K562 (cell line): Measurements from ENCODE around the gene SOX6. TPM values are rescaled to one million over a fixed set of nuclear protein-coding genes. Genes with fewer than 3 reads are reported as not detected.

Experiments
- ATAC-seq: fragments of 200-7000 bp; cut with Tn5 transposase; 3 replicates; pipeline ENCODE4 v1.9.1; 2020; ENCODE audit warnings: moderate library complexity
- BruUV-seq: library from RNA; stranded (reverse); fragments of 400-500 nt; replicated peaks from 2 replicates; lab custom pipeline; 2021; lab: Mats Ljungman, UMichigan
- CTCF ChIA-PET: fragments of 300-600 bp; formaldehyde crosslinking; extraction: SDS; loops from one replicate; lab custom pipeline; 2021; ENCODE audit warnings: low intra/inter-chr PET ratio; lab: Yijun Ruan, JAX
- POLR2A ChIA-PET: fragments of 300-600, 350-650 bp; sonication (Branson Sonifier 250); formaldehyde crosslinking; extraction: SDS; loops from one replicate; lab custom pipeline; 2021; ENCODE audit warnings: antibody characterized with exemption, inconsistent platforms; lab: Yijun Ruan, JAX
- DNase-seq, 4 experiments: peaks; one replicate each; pipeline versions ENCODE4 v3.0.0 to v3.0.0-alpha.2; 2011 to 2018; ENCODE audit warnings: low spot score in 3 of 4, mixed read lengths in 3 of 4; ENCODE audit errors: extremely low read depth in 1 of 4
- FAIRE-seq: peaks from 2 replicates; lab custom pipeline; 2011; peaks lifted over from hg19 to GRCh38; lab: Jason Lieb, UNC
- H2AFZ ChIP-seq: 2 replicates; pipeline ENCODE4 v1.6.0; 2011; ENCODE audit warnings: low read depth, low read length, control low read depth, inconsistent platforms
- H3K27ac ChIP-seq: fragments of 200-600 bp; 3 replicates; pipeline ENCODE4 v1.8.0; 2011; ENCODE audit warnings: low read depth, mild to moderate bottlenecking, control low read depth, inconsistent platforms, low read length, moderate library complexity, mixed read lengths; ENCODE audit errors: extremely low read depth
- H3K27me3 ChIP-seq, 2 experiments: fragments of 300-600 bp in 1 of 2; 2 replicates in 1 of 2; 3 replicates in 1 of 2; pipeline versions ENCODE4 v1.6.0 to v1.8.0; 2011; ENCODE audit warnings: inconsistent platforms in 2 of 2, low read length in 2 of 2, mild to moderate bottlenecking in 1 of 2, mixed read lengths in 1 of 2, moderate library complexity in 1 of 2; ENCODE audit not compliant: control insufficient read depth in 2 of 2, insufficient read depth in 2 of 2
- H3K36me3 ChIP-seq: fragments of 300-600 bp; 3 replicates; pipeline ENCODE4 v1.8.0; 2011; ENCODE audit warnings: mild to moderate bottlenecking, low read length, inconsistent platforms; ENCODE audit not compliant: control insufficient read depth, insufficient read depth
- H3K4me1 ChIP-seq, 2 experiments: fragments of 200-600 bp in 1 of 2; replicated peaks in 1 of 2; 2 replicates in 1 of 2; 3 replicates in 1 of 2; pipeline versions ENCODE4 v1.5.1 to v1.8.0; 2011; ENCODE audit warnings: inconsistent platforms in 2 of 2, low read length in 2 of 2, mild to moderate bottlenecking in 1 of 2, mixed read lengths in 1 of 2, moderate library complexity in 1 of 2; ENCODE audit not compliant: control insufficient read depth in 2 of 2, insufficient read depth in 2 of 2
- H3K4me2 ChIP-seq: 2 replicates; pipeline ENCODE4 v1.6.1; 2011; ENCODE audit warnings: low read length, control low read depth, inconsistent platforms, mixed read lengths; ENCODE audit not compliant: insufficient read depth
- H3K4me3 ChIP-seq: fragments of 200-600 bp; sonication (generic), shearing (Covaris generic); 2 replicates; pipeline ENCODE4 v1.5.1; 2016; ENCODE audit warnings: control low read depth, inconsistent platforms
- H3K79me2 ChIP-seq: fragments of 200-600 bp; 3 replicates; pipeline ENCODE4 v1.8.0; 2011; ENCODE audit warnings: low read length, inconsistent platforms; ENCODE audit not compliant: control insufficient read depth, insufficient read depth
- H3K9ac ChIP-seq, 2 experiments: 2 replicates each; pipeline versions ENCODE4 v1.6.0 to v1.6.1; 2011; ENCODE audit warnings: low read depth in 2 of 2, low read length in 2 of 2, control low read depth in 1 of 2, inconsistent platforms in 1 of 2, mild to moderate bottlenecking in 1 of 2, mixed read lengths in 1 of 2; ENCODE audit not compliant: insufficient read depth in 1 of 2
- H3K9me1 ChIP-seq: one replicate; pipeline ENCODE4 v1.6.0; 2011; ENCODE audit warnings: inconsistent platforms, mild to moderate bottlenecking, low read length, moderate library complexity; ENCODE audit not compliant: control insufficient read depth, insufficient read depth
- H3K9me3 ChIP-seq: replicated peaks from 2 replicates; pipeline ENCODE4 v1.5.1; 2011; ENCODE audit warnings: low read depth, low read length, inconsistent platforms; ENCODE audit not compliant: control insufficient read depth, insufficient read depth
- H4K20me1 ChIP-seq: replicated peaks from 2 replicates; pipeline ENCODE4 v1.6.1; 2011; ENCODE audit warnings: low read length, inconsistent platforms, mixed read lengths; ENCODE audit not compliant: control insufficient read depth, insufficient read depth
- ARNT ChIP-seq, 2 experiments: fragments of 450-650 bp; IDR thresholded peaks; 2 replicates each; pipeline ENCODE4 v1.6.1; 2016; ENCODE audit warnings: mild to moderate bottlenecking in 1 of 2
- ASH1L ChIP-seq: fragments of 450-650 bp; IDR thresholded peaks from 2 replicates; pipeline ENCODE4 v1.6.1; 2018; ENCODE audit warnings: borderline replicate concordance, mild to moderate bottlenecking, low read depth; ENCODE audit not compliant: partially characterized antibody
- CBFA2T3 ChIP-seq: fragments of 450-650 bp; IDR thresholded peaks from 2 replicates; pipeline ENCODE4 v1.6.1; 2017
- CTBP1 ChIP-seq: fragments of 450-650 bp; IDR thresholded peaks from 2 replicates; pipeline ENCODE4 v1.6.1; 2016; ENCODE audit warnings: borderline replicate concordance
- EGR1 ChIP-seq: fragments of 450-650 bp; conservative IDR thresholded peaks from 2 replicates; pipeline ENCODE4 v1.6.1; 2017; ENCODE audit warnings: mild to moderate bottlenecking
- FOXM1 ChIP-seq, 2 experiments: fragments of 450-650 bp in 1 of 2; sonication (generic) in 1 of 2; formaldehyde crosslinking in 1 of 2; IDR thresholded peaks; 2 replicates each; pipeline versions ENCODE4 v1.6.1 to v1.9.0; 2017 to 2022; ENCODE audit warnings: low read depth in 2 of 2, mild to moderate bottlenecking in 2 of 2, missing genetic modification reagents in 1 of 2, moderate library complexity in 1 of 2
- KHSRP ChIP-seq: fragments of 450-650 bp; IDR thresholded peaks from 2 replicates; pipeline ENCODE4 v1.6.1; 2017
- LARP7 ChIP-seq: fragments of 450-650 bp; IDR thresholded peaks from 2 replicates; pipeline ENCODE4 v1.6.1; 2016
- MTA2 ChIP-seq: fragments of 450-650 bp; IDR thresholded peaks from 2 replicates; pipeline ENCODE4 v1.6.1; 2016; ENCODE audit warnings: low read depth
- NBN ChIP-seq: fragments of 450-650 bp; IDR thresholded peaks from 2 replicates; pipeline ENCODE4 v1.6.1; 2016; ENCODE audit warnings: low read depth, mild to moderate bottlenecking
- RAD21 ChIP-seq, 2 experiments: fragments of 250-450 bp in 1 of 2; fragments of 450-650 bp in 1 of 2; sonication (Bioruptor Pico) in 1 of 2; formaldehyde crosslinking in 1 of 2; IDR thresholded peaks in 1 of 2; conservative IDR thresholded peaks in 1 of 2; 2 replicates each; pipeline versions ENCODE4 v1.4.0 to v1.8.0; 2020 to 2022; ENCODE audit warnings: mild to moderate bottlenecking in 2 of 2, moderate library complexity in 1 of 2
- SMARCB1 ChIP-seq: IDR thresholded peaks from 2 replicates; pipeline ENCODE4 v1.6.1; 2011; ENCODE audit warnings: improper control_type of control experiment, low read depth; ENCODE audit not compliant: insufficient read length
- SMARCC2 ChIP-seq: fragments of 450-650 bp; IDR thresholded peaks from 2 replicates; pipeline ENCODE4 v1.6.1; 2017; ENCODE audit warnings: antibody characterized with exemption, moderate library complexity, mild to moderate bottlenecking, low read depth
- SNAPC5 ChIP-seq: fragments of 250-450 bp; sonication (Bioruptor Pico); IDR thresholded peaks from 2 replicates; pipeline ENCODE4 v1.8.0; 2021; ENCODE audit warnings: moderate library complexity, mild to moderate bottlenecking, inconsistent platforms
- ZC3H4 ChIP-seq: sonication (generic); formaldehyde crosslinking; IDR thresholded peaks from 2 replicates; pipeline ENCODE4 v1.9.0; 2021; ENCODE audit warnings: missing genetic modification reagents, borderline replicate concordance
- ZNF232 ChIP-seq: sonication (generic); formaldehyde crosslinking; IDR thresholded peaks from 2 replicates; pipeline ENCODE4 v1.8.0; 2022; ENCODE audit warnings: mild to moderate bottlenecking, missing genetic modification reagents
- ZNF830 ChIP-seq: fragments of 250-450 bp; sonication (Bioruptor Pico); IDR thresholded peaks from 2 replicates; pipeline ENCODE4 v1.5.0; 2021; ENCODE audit warnings: mild to moderate bottlenecking
- WGBS: fragments of 100-300 bp; shearing (Covaris generic); methylation state at CpG from one replicate; pipeline ENCODE4 v1.1.6; 2016; ENCODE audit warnings: low coverage, mixed read lengths; ENCODE audit not compliant: insufficient coverage; ENCODE audit errors: missing lambda C conversion rate; 5-methylcytosine and 5-hydroxymethylcytosine counted together
- in situ Hi-C: fragments of 300-500 bp; cut with MboI; formaldehyde crosslinking; loops from 4 replicates; pipeline ENCODE4 v1.15.0; 2018; ENCODE audit warnings: inconsistent platforms, mixed read lengths
- intact Hi-C: fragments of 100-400 bp; cut with micrococcal nuclease; formaldehyde crosslinking; loops from 2 replicates; pipeline ENCODE4 v1.14.2; 2022
- polyA plus RNA-seq, 8 experiments: library from polyadenylated mRNA; depleted of rRNA in 4 of 8; stranded (reverse) in 5 of 8; unstranded in 3 of 8; fragments of >200 nt; fragmentation: Nextera tagmentation in 2 of 8; fragmentation: Illumina TruSeq in 1 of 8; extraction: Ambion mirVana in 2 of 8; extraction: Trizol in 1 of 8; gene quantifications; 2 replicates each; pipeline versions ENCODE4 v1.2.1 to v1.2.3, GENCODE V29; 2011 to 2014; ENCODE audit warnings: inconsistent platforms in 1 of 8, missing spikeins in 1 of 8
- total RNA-seq, 7 experiments: library from RNA; depleted of rRNA in 6 of 7; stranded (reverse); fragments of >200 nt in 6 of 7; fragmentation: Illumina TruSeq in 2 of 7; extraction: Trizol in 2 of 7; gene quantifications; 2 replicates each; pipeline versions ENCODE4 v1.2.1 to v1.2.3, GENCODE V29; 2011 to 2021; ENCODE audit warnings: low replicate concordance in 1 of 7

SOX6 gene
- total and polyA plus RNA-seq, 9 of the 15 experiments (the other 6 are each of a cell fraction or from before 2014, with no cell fraction given): 0.89 to 8.7 (median 5.7) TPM

GRCh38 chr11:16095756-16096155 is 260.6 kb downstream of the SOX6 start:
- in situ Hi-C loops (no loop called here), intact Hi-C loops (no loop called here)
- DNase-seq (no peak), ATAC-seq (no peak), FAIRE-seq (no peak)
- no peak overlapping the region for H3K27ac ChIP-seq
- no peaks in the 10 kb centered on the region for H3K9me1 ChIP-seq
- TF ChIP-seq LARP7 (no peak), KHSRP (no peak), ZC3H4 (no peak)
- 7% methylated on average over 1 of the region's 1 CpG for WGBS
- no TSS peak for BruUV-seq
- H3K9me3 ChIP-seq: no peaks in the 10 kb centered on the region
- H3K79me2 ChIP-seq: no peaks in the 10 kb centered on the region
- H3K27me3 ChIP-seq: no peaks in the 10 kb centered on the region
- H3K36me3 ChIP-seq: no peaks in the 10 kb centered on the region
- POLR2A ChIA-PET: interaction anchor here (1.2 kb wide), 1 partner anchor 18 kb away, joined by 3 read pairs; no protein-coding TSS in a partner anchor
- H4K20me1 ChIP-seq: no peaks in the 10 kb centered on the region
- no peak overlapping the region for H3K4me3 ChIP-seq
- H3K9ac ChIP-seq: no peak overlapping the region
- no peak overlapping the region for H3K4me2 ChIP-seq
- CTCF ChIA-PET: no interaction called here
- H2AFZ ChIP-seq: no peak overlapping the region
- H3K4me1 ChIP-seq: peaks cover 0 to 12% of the 10 kb centered on the region in 2 experiments; a peak in 2 of 5 replicates

GRCh38 chr11:16093889-16094653 is 262.3 kb downstream of the SOX6 start:
- no peak overlapping the region for H3K4me3 ChIP-seq
- ChIA-PET CTCF (no interaction called here), POLR2A (interaction anchor here (0.9 to 1.3 kb wide), 3 partner anchors 12 to 20 kb away, joined by 3 read pairs; no protein-coding TSS in a partner anchor)
- ATAC-seq (peak; percentile 89), FAIRE-seq (peak; percentile 89), DNase-seq (peak; percentile 11 to 75 (median 42))
- no peaks in the 10 kb centered on the region for H3K9me3 ChIP-seq
- H3K36me3 ChIP-seq: no peaks in the 10 kb centered on the region
- H3K9ac ChIP-seq: no peak overlapping the region
- intact Hi-C loops (no loop called here), in situ Hi-C loops (no loop called here)
- no peaks in the 10 kb centered on the region for H3K9me1 ChIP-seq
- H3K4me2 ChIP-seq: peak overlapping the region; percentile 8; the same call in 1 of the 2 replicates
- peaks cover 0 to 12% of the 10 kb centered on the region in 2 experiments; a peak in 2 of 5 replicates for H3K4me1 ChIP-seq
- no peaks in the 10 kb centered on the region for H3K27me3 ChIP-seq
- peak overlapping the region; percentile 55; the same call in 2 of the 3 replicates for H3K27ac ChIP-seq
- H3K79me2 ChIP-seq: no peaks in the 10 kb centered on the region
- no TSS peak for BruUV-seq
- WGBS: 11% methylated on average over 3 of the region's 3 CpGs
- no peak overlapping the region for H2AFZ ChIP-seq
- no peaks in the 10 kb centered on the region for H4K20me1 ChIP-seq
- TF ChIP-seq ZNF830 (CRISPR knock-in tag) (no peak), ASH1L (no peak), ZNF232 (CRISPR knock-in tag) (no peak), ARNT (IDR thresholded peaks at IDR 0.05) (peak in 1 of 2 experiments; percentile 86; a peak in 1 of 4 replicates), SMARCC2 (peak; percentile 68; the same call in 1 of the 2 replicates), SNAPC5 (no peak), RAD21 (CRISPR knock-in tag; conservative IDR thresholded peaks at IDR 0.05 in 1 of 2, IDR thresholded peaks at IDR 0.05 in 1 of 2) (0 out of 4 replicates have a peak, but pooled peaks of 1 of the 2 experiments have one; percentile 1), NBN (peak; percentile 86; the same call in 1 of the 2 replicates), CBFA2T3 (peak; percentile 75), MTA2 (peak; percentile 61), SMARCB1 (peak; percentile 64), FOXM1 (IDR thresholded peaks at IDR 0.05; ENCODE audit: low read depth) (0 out of 2 replicates have a peak, but pooled peaks have one; percentile 38), FOXM1 (CRISPR knock-in tag; IDR thresholded peaks at IDR 0.05; ENCODE audit: low read depth) (no peak), CTBP1 (0 out of 2 replicates have a peak, but pooled peaks have one; percentile 12), EGR1 (0 out of 2 replicates have a peak, but pooled peaks have one; percentile 31)
